H1 (cell line): Measurements from ENCODE around the gene SH3TC2. TPM values are rescaled to one million over a fixed set of nuclear protein-coding genes. Genes with fewer than 3 reads are reported as not detected.

Experiments used
- CTCF ChIA-PET: fragments of 300-600 bp; sonication (Branson Sonifier 250); formaldehyde crosslinking; loops from one replicate; lab custom pipeline; 2021; ENCODE audit not compliant: partially characterized antibody; lab: Charles Lee
- POLR2A ChIA-PET: fragments of 300-600 bp; sonication (Branson Sonifier 250); formaldehyde crosslinking; loops from one replicate; lab custom pipeline; 2021; ENCODE audit warnings: inconsistent platforms; ENCODE audit not compliant: partially characterized antibody; lab: Charles Lee
- DNase-seq, 2 experiments: peaks; one replicate each; pipeline versions ENCODE4 v3.0.0 to v3.0.0-alpha.2; 2010 to 2022; ENCODE audit warnings: low spot score in 2 of 2, low read depth in 1 of 2, mixed read lengths in 1 of 2
- FAIRE-seq: peaks from 2 replicates; lab custom pipeline; 2011; peaks lifted over from hg19 to GRCh38; lab: Jason Lieb, UNC
- H2AFZ ChIP-seq: 2 replicates; pipeline ENCODE4 v1.8.1; 2012; ENCODE audit warnings: low read length, inconsistent platforms
- H2AK5ac ChIP-seq: 2 replicates; pipeline ENCODE4 v1.6.1; 2013; ENCODE audit warnings: low read depth, low read length
- H2BK120ac ChIP-seq: replicated peaks from 2 replicates; pipeline ENCODE3; 2013; ENCODE audit warnings: low read depth, low read length, inconsistent platforms
- H2BK12ac ChIP-seq: 2 replicates; pipeline ENCODE4 v1.6.1; 2013; ENCODE audit warnings: low read depth, low read length
- H2BK15ac ChIP-seq: 2 replicates; pipeline ENCODE4 v1.6.1; 2013; ENCODE audit warnings: low read length
- H2BK20ac ChIP-seq: 2 replicates; pipeline ENCODE4 v1.6.1; 2013; ENCODE audit warnings: low read length
- H2BK5ac ChIP-seq: 2 replicates; pipeline ENCODE4 v1.6.1; 2013; ENCODE audit warnings: low read depth, low read length
- H3K14ac ChIP-seq: 2 replicates; pipeline ENCODE4 v1.6.1; 2013; ENCODE audit warnings: inconsistent platforms; ENCODE audit not compliant: insufficient read length
- H3K18ac ChIP-seq: 2 replicates; pipeline ENCODE4 v1.6.1; 2013; ENCODE audit warnings: low read length; ENCODE audit errors: extremely low read depth
- H3K23ac ChIP-seq: 2 replicates; pipeline ENCODE4 v1.6.1; 2013; ENCODE audit warnings: inconsistent platforms; ENCODE audit not compliant: insufficient read length
- H3K23me2 ChIP-seq: 2 replicates; pipeline ENCODE4 v1.6.1; 2013; ENCODE audit warnings: low read depth, low read length
- H3K27ac ChIP-seq: 2 replicates; pipeline ENCODE4 v1.6.1; 2011; ENCODE audit warnings: low read depth, low read length, inconsistent platforms
- H3K27me3 ChIP-seq, 4 experiments: replicated peaks in 1 of 4; 1 replicate in 1 of 4; 2 replicates in 3 of 4; pipeline versions ENCODE4 v1.6.1 to v1.8.1; 2011 to 2013; ENCODE audit warnings: low read length in 3 of 4, mild to moderate bottlenecking in 3 of 4, inconsistent platforms in 2 of 4, mixed read lengths in 2 of 4, moderate library complexity in 1 of 4; ENCODE audit not compliant: control insufficient read depth in 3 of 4, insufficient read depth in 3 of 4; ENCODE audit errors: extremely low read depth in 1 of 4
- H3K36me3 ChIP-seq, 4 experiments: 2 replicates each; pipeline versions ENCODE4 v1.6.1 to v1.8.1; 2011 to 2013; ENCODE audit warnings: mild to moderate bottlenecking in 4 of 4, low read length in 3 of 4, moderate library complexity in 2 of 4, control low read depth in 1 of 4, inconsistent platforms in 1 of 4; ENCODE audit not compliant: insufficient read depth in 4 of 4, control insufficient read depth in 2 of 4
- H3K4ac ChIP-seq: replicated peaks from 2 replicates; pipeline ENCODE3; 2013; ENCODE audit warnings: low read length, low read depth, mixed read lengths, inconsistent platforms; ENCODE audit not compliant: insufficient read length
- H3K4me1 ChIP-seq, 4 experiments: replicated peaks in 1 of 4; 1 replicate in 1 of 4; 2 replicates in 3 of 4; pipeline versions ENCODE4 v1.6.1 to v1.8.1; 2011 to 2013; ENCODE audit warnings: low read length in 3 of 4, inconsistent platforms in 2 of 4, mixed read lengths in 1 of 4; ENCODE audit not compliant: insufficient read depth in 4 of 4, control insufficient read depth in 3 of 4
- H3K4me2 ChIP-seq, 2 experiments: 2 replicates each; pipeline versions ENCODE4 v1.6.1 to v1.8.1; 2011 to 2013; ENCODE audit warnings: low read depth in 2 of 2, low read length in 2 of 2, control low read depth in 1 of 2, inconsistent platforms in 1 of 2, mild to moderate bottlenecking in 1 of 2; ENCODE audit not compliant: insufficient read depth in 1 of 2
- H3K4me3 ChIP-seq, 4 experiments: fragments of 200-600, 300-600 bp in 1 of 4; sonication (generic), shearing (Covaris generic), sonication (Bioruptor Twin) in 1 of 4; 2 replicates each; pipeline versions ENCODE4 v1.5.1 to v1.8.1; 2011 to 2016; ENCODE audit warnings: low read length in 4 of 4, low read depth in 3 of 4, control low read depth in 2 of 4, inconsistent platforms in 2 of 4, mild to moderate bottlenecking in 2 of 4, mixed read lengths in 1 of 4, moderate library complexity in 1 of 4; ENCODE audit not compliant: insufficient read depth in 2 of 4; ENCODE audit errors: extremely low read depth in 1 of 4
- H3K56ac ChIP-seq: replicated peaks from 2 replicates; pipeline ENCODE3; 2013; ENCODE audit warnings: low read depth, mild to moderate bottlenecking, mixed read lengths, low read length, inconsistent platforms; ENCODE audit not compliant: insufficient read length
- H3K79me1 ChIP-seq: 2 replicates; pipeline ENCODE4 v1.6.1; 2013; ENCODE audit warnings: low read depth, low read length, control low read depth
- H3K79me2 ChIP-seq, 2 experiments: 2 replicates each; pipeline versions ENCODE4 v1.6.1 to v1.8.1; 2012 to 2013; ENCODE audit warnings: low read length in 2 of 2, mild to moderate bottlenecking in 2 of 2, inconsistent platforms in 1 of 2; ENCODE audit not compliant: insufficient read depth in 2 of 2, control insufficient read depth in 1 of 2
- H3K9ac ChIP-seq, 4 experiments: replicated peaks in 1 of 4; 1 replicate in 1 of 4; 2 replicates in 3 of 4; pipeline versions ENCODE4 v1.6.1 to v1.8.1; 2011 to 2013; ENCODE audit warnings: low read depth in 3 of 4, low read length in 3 of 4, control low read depth in 2 of 4, mild to moderate bottlenecking in 2 of 4, moderate library complexity in 2 of 4, inconsistent platforms in 1 of 4; ENCODE audit errors: extremely low read depth in 1 of 4
- H3K9me3 ChIP-seq, 2 experiments: 2 replicates each; pipeline versions ENCODE4 v1.6.1 to v1.8.1; 2012 to 2013; ENCODE audit warnings: mild to moderate bottlenecking in 2 of 2, moderate library complexity in 2 of 2, control low read depth in 1 of 2, inconsistent platforms in 1 of 2, low read depth in 1 of 2, low read length in 1 of 2, mixed read lengths in 1 of 2; ENCODE audit not compliant: insufficient read depth in 2 of 2
- H4K20me1 ChIP-seq, 2 experiments: replicated peaks in 1 of 2; 2 replicates each; pipeline versions ENCODE3 to v1.8.1; 2011 to 2013; ENCODE audit warnings: inconsistent platforms in 2 of 2, low read length in 2 of 2, mild to moderate bottlenecking in 1 of 2; ENCODE audit not compliant: insufficient read depth in 2 of 2, control insufficient read depth in 1 of 2
- H4K5ac ChIP-seq: 2 replicates; pipeline ENCODE4 v1.6.1; 2013; ENCODE audit warnings: low read length, low read depth, mixed read lengths, inconsistent platforms; ENCODE audit not compliant: insufficient read length
- H4K8ac ChIP-seq: 2 replicates; pipeline ENCODE4 v1.8.0; 2013; ENCODE audit warnings: mild to moderate bottlenecking, moderate library complexity, low read length, inconsistent platforms; ENCODE audit not compliant: insufficient read depth; ENCODE audit errors: extremely low read depth
- H4K91ac ChIP-seq: replicated peaks from 2 replicates; pipeline ENCODE3; 2013; ENCODE audit warnings: low read length, mixed read lengths, inconsistent platforms; ENCODE audit not compliant: insufficient read length
- CHD1 ChIP-seq: IDR thresholded peaks from 2 replicates; pipeline ENCODE4 v1.6.1; 2012; ENCODE audit warnings: low read depth, low read length, improper control_type of control experiment
- GTF2F1 ChIP-seq: IDR thresholded peaks from 2 replicates; pipeline ENCODE4 v1.6.1; 2012; ENCODE audit warnings: low read depth, low read length, improper control_type of control experiment, borderline replicate concordance
- PHF8 ChIP-seq: fragments of 200-600 bp; sonication (generic); conservative IDR thresholded peaks from 2 replicates; pipeline ENCODE4 v1.7.1; 2012; ENCODE audit warnings: low read depth, mild to moderate bottlenecking, inconsistent platforms, low read length, moderate library complexity
- POLR2AphosphoS5 ChIP-seq: IDR thresholded peaks from 2 replicates; pipeline ENCODE4 v1.6.1; 2011; ENCODE audit warnings: low read depth, low read length
- SP2 ChIP-seq: IDR thresholded peaks from 2 replicates; pipeline ENCODE4 v1.6.1; 2012; ENCODE audit warnings: mild to moderate bottlenecking, low read length, inconsistent platforms
- TAF1 ChIP-seq: IDR thresholded peaks from 2 replicates; pipeline ENCODE4 v1.6.1; 2011; ENCODE audit warnings: mild to moderate bottlenecking, low read depth, low read length
- USF2 ChIP-seq: IDR thresholded peaks from 2 replicates; pipeline ENCODE4 v1.6.1; 2011; ENCODE audit warnings: low read length, improper control_type of control experiment
- WGBS, 2 experiments: shearing (Covaris generic) in 1 of 2; methylation state at CpG; one replicate each; pipeline versions ENCODE4 v1.1.6 to v1.1.7; 2013 to 2015; ENCODE audit warnings: low lambda C conversion rate in 2 of 2, mixed read lengths in 2 of 2, inconsistent platforms in 1 of 2, low coverage in 1 of 2, missing lambda C conversion rate in 1 of 2; ENCODE audit not compliant: insufficient replicate concordance in 2 of 2, insufficient coverage in 1 of 2, insufficient read length in 1 of 2; ENCODE audit errors: extremely low coverage in 1 of 2, missing lambda C conversion rate in 1 of 2; 5-methylcytosine and 5-hydroxymethylcytosine counted together
- polyA plus RNA-seq, 7 experiments: library from polyadenylated mRNA; depleted of rRNA in 3 of 7; stranded (reverse) in 5 of 7; unstranded in 2 of 7; fragments of >200 nt in 5 of 7; fragments of 200-250 nt in 2 of 7; gene quantifications; 1 replicate in 5 of 7; 2 replicates in 1 of 7; 4 replicates in 1 of 7; pipeline versions ENCODE4 v1.2.1 to v1.2.3, GENCODE V29; 2011 to 2013; ENCODE audit warnings: missing spikeins in 2 of 7, mixed read lengths in 2 of 7
- total RNA-seq: library from RNA; stranded (reverse); fragmentation: NEBNext Ultra II Directional; extraction: Animal tissue kit (Norgen Biotek cat#: 25700); gene quantifications from 2 replicates; pipeline ENCODE4 v1.2.1, GENCODE V29; 2021
- TF ChIP-seq, protein P1 (sequence below): IDR thresholded peaks from 2 replicates; pipeline ENCODE4 v1.6.1; 2012; ENCODE audit warnings: inconsistent platforms

The SH3TC2 gene
- total and polyA plus RNA-seq, 2 of the 8 experiments (the other 6 are each of a cell fraction or from before 2014, with no cell fraction given), result 0.11 to 0.80 TPM

- no peaks in the 10 kb centered on the region for H3K4me1 ChIP-seq
- H2BK120ac ChIP-seq, result no peak overlapping the region
- H3K4ac ChIP-seq, result no peak overlapping the region
- no peak overlapping the region for H3K23ac ChIP-seq
- H2AK5ac ChIP-seq, result no peak overlapping the region
- no peaks in the 10 kb centered on the region for H3K79me2 ChIP-seq
- no peak overlapping the region for H3K27ac ChIP-seq
- no peak for DNase-seq
- no peak overlapping the region for H2BK15ac ChIP-seq
- TF ChIP-seq GTF2F1 (no peak), USF2 (no peak), TAF1 (no peak), POLR2AphosphoS5 (no peak), SP2 (no peak), CHD1 (no peak), PHF8 (no peak)
- TF ChIP-seq, protein P1, sequence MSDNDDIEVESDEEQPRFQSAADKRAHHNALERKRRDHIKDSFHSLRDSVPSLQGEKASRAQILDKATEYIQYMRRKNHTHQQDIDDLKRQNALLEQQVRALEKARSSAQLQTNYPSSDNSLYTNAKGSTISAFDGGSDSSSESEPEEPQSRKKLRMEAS, result no peak
- no peak overlapping the region for H3K4me2 ChIP-seq
- H3K79me1 ChIP-seq, result no peaks in the 10 kb centered on the region
- no peaks in the 10 kb centered on the region for H3K27me3 ChIP-seq
- no peak overlapping the region for H4K5ac ChIP-seq
- CTCF ChIA-PET, result interaction anchor here (1.4 to 1.7 kb wide), 2 partner anchors 31 to 353 kb away, joined by 3 to 5 read pairs; no protein-coding TSS in a partner anchor
- no peak overlapping the region for H2BK12ac ChIP-seq
- H4K91ac ChIP-seq, result no peak overlapping the region
- H3K56ac ChIP-seq, result no peak overlapping the region
- H3K18ac ChIP-seq, result no peak overlapping the region
- H3K36me3 ChIP-seq, result no peaks in the 10 kb centered on the region
- no peak overlapping the region for H2BK5ac ChIP-seq
- FAIRE-seq, result no peak
- POLR2A ChIA-PET, result no interaction called here
- 71% methylated on average over 5 of the region's 5 CpGs; no CpG with 5 or more reads in 1 of the 2 experiments for WGBS, 2 experiments
- H3K4me3 ChIP-seq, result no peak overlapping the region
- H2AFZ ChIP-seq, result no peak overlapping the region
- no peaks in the 10 kb centered on the region for H4K20me1 ChIP-seq
- H3K9me3 ChIP-seq, result peaks cover 0 to 2% of the 10 kb centered on the region in 2 experiments; a peak in 1 of 4 replicates
- no peak overlapping the region for H3K14ac ChIP-seq
- H2BK20ac ChIP-seq, result no peak overlapping the region
- no peaks in the 10 kb centered on the region for H3K23me2 ChIP-seq
- no peak overlapping the region for H3K9ac ChIP-seq
- no peak overlapping the region for H4K8ac ChIP-seq
Observed at GRCh38 chr5:149083846-149084245, 21.0 kb upstream of the SH3TC2 start.
